Breast epithelium (tissue), 3 donors: ENCODE data around the gene CDK19.

Experiments
- CTCF ChIP-seq, 3 donors: fragments of 450-650 bp; IDR thresholded peaks; one replicate each; pipeline ENCODE4 v1.5.1; 2016 to 2017; ENCODE audit warnings: antibody characterized with exemption in 3 of 3, mild to moderate bottlenecking in 3 of 3, moderate library complexity in 3 of 3
- POLR2A ChIP-seq: fragments of 450-650 bp; IDR thresholded peaks from one replicate; pipeline ENCODE4 v1.6.1; 2016; ENCODE audit warnings: antibody characterized with exemption, mild to moderate bottlenecking, moderate library complexity
- POLR2AphosphoS5 ChIP-seq, 3 donors: sonication (generic); formaldehyde crosslinking; IDR thresholded peaks; one replicate each; pipeline ENCODE4 v1.6.1; 2017; ENCODE audit warnings: antibody characterized with exemption in 3 of 3

GRCh38 chr6:110633731-110634213 lies 181.5 kb downstream of the CDK19 start:
- TF ChIP-seq POLR2A (no peak), CTCF (IDR thresholded peaks at IDR 0.05) (no peak), POLR2AphosphoS5 (IDR thresholded peaks at IDR 0.05) (no peak)
